Islet of Langerhans (tissue), 1 donor: ENCODE results near the gene ATG13.

ENCODE experiments used
- FAIRE-seq: peaks from one replicate; lab custom pipeline; 2011; peaks lifted over from hg19 to GRCh38; lab: Jason Lieb, UNC

The ATG13 gene

DNA sequence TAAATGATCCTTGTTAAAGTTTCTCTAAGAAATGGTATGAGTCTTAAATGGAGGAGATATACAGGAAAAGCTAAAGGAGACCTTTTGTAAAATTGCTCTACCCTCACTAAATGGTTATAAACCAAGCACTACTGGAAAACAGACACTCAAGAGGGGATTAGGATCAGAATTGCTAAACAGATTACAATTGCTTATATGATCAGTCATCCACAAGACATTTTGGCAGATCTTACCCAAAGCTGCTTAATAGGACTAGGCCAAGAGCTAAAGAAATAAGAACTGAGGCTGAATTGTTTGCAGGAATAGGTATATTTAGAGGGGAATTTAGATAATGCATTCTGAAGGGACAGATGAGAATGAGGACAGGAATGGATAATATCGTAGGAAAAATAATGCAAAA lies 9.8 kb upstream of the ATG13 start:
- FAIRE-seq = no peak

- no peak for FAIRE-seq
Measured at GRCh38 chr11:46609386-46609785, 8.0 kb upstream of the ATG13 start.

DNA sequence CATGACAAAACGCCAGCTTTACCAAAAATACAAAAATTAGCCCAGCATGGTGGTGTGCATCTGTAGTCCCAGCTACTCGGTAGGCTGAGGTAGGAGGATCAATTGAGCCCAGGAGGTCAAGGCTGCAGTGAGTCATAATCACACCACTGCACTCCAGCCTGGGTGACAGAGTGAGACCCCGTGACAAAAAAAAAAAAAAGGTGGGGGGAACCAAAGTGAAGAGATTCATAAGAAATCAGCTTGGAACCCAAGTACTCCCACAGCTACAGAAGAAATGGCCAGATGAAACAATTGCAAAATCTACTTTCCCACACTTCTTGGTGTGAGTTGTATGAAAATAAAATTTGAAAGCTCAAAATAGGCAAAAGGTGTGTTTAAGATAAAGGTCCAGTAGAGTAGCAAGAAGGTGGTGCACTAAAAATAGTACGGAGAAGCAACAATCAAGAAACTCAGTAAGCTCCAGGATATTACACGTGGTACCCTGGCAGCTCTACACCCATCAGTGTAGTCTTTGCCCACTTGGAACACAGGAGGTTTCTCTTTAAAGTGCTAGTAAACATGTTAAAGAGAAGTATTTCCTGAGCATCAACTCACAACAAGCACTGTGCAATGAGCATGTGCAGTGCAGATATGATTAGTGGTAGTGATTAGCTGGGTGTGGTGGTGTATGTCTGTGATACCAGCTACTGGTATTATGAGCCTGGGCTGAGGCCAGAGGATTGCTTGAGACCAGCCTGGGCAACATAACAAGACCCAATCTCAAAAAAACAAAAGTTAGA lies 5.6 kb upstream of the ATG13 start:
- FAIRE-seq = no peak

DNA sequence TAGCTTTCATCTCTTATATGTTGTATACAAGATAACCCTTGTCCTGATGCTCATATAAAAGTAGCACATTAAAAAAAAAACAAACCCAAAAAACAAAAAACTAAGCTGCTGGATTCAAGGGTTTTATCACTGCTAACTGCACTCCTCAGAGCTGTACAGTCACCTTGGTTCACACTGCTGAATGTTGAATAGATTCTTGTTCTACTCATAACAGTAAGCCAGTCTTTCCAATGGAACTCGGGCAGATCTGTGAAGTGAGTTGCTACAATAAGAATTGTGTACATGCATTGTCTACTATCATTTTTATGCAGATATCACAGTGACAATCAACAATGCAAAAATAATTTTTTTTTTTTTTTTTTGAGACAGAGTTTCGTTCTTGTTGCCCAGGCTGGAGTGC lies 5.0 kb upstream of the ATG13 start:
- no peak for FAIRE-seq

DNA sequence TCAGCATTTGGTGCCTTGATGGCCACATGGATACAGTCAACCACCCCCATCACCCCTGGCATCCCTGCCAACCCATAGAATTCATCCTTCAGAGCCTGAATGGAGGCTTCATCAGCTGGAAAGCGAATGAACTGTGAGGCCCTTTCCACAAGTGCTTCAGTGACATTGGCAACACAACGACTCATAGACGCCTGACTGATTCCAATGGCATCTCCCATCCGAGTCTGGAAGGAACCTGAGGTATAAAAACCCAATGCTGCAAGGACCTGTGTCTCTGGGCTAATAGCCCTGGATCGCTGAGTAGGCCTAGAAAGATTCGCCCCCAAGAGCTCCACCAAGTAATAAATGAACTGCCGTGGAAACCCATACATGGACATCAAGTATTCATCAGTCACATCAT lies 1.6 kb upstream of the ATG13 start:
- FAIRE-seq = no peak

DNA sequence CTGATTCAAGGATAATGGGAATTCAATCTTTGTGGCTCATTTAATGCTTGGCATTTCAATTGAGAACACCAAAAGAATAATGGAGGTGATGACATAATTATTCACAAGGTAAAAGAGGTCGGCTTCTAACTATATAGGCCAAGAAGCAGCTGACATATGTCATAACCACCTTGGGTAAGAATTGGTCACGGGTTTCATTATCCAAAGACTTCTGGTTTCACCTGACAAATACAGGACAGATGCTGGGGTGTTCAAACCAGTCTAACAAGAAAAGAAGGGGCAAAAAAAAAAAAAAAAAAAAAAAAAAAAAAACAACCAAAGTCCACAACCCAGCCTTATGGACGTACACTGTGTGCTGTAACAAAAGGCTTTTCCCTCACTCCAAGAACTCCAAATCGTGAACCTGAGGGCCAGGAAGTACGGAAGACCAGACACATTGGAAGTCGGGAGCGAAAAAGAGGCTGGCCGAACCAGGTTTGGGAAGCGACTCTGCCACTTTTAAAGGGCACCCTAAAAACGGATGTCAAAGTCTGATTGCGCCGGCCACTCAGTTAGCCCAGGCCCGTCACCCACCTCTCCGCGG lies 711 bp upstream of the ATG13 start:
- FAIRE-seq = peak; percentile 21

DNA sequence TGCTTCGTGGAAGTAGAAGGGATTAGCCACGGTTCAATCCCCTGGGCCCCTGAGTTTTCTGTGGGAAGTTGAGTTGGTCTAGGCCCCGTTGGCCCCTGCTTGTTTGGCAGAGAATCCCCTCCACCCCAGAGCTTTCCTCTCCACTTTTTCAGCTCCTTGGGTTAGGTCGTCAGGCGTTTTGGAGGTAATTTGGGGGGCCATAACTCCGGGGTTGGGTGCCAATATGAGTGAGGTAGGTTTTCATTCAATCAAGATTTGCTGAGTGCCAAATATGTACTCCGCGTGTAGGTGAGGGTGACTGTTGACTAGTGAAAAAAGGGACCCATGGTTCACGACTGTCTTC lies 590 bp downstream of the ATG13 start:
- FAIRE-seq = no peak

DNA sequence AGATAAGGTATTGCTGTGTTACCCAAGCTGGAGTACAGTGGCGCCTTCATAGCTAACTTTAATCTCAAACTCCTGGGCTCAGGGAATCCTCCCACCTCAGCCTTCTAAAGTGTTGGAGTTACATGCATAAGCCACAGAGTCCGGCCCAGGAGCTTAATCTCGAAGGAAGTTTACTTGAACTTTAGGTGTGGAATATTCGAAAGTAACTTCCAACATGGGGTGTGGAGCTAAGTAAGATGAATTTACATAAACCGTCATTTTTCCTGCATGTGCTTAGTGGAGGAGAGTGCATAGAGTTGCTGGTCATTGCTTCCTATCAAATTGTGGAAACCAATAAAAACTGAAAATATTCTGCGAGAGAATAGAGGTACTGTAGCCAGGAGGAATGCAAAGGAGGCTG lies 1.5 kb downstream of the ATG13 start:
- FAIRE-seq = no peak

GRCh38 chr11:46625406-46625805 lies 8.1 kb downstream of the ATG13 start:
- FAIRE-seq = no peak

DNA sequence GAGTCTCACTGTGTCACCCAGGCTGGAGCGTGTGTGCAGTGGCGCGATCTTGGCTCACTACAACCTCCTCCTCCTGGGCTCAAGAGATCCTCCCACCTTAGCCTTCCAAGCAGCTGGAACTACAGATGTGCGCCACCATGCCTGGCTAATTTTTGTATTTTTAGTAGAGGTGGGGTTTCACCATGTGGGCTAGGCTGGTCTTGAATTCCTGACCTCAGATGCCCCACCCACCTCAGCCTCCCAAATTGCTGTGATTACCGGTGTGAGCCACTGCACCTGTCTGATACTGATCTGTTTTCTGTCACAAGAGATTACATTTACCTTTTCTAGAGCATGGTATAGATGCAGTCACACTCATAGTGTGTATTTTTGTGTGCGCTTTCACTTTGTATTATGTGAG lies 11.6 kb downstream of the ATG13 start:
- FAIRE-seq = no peak

- FAIRE-seq = no peak
Measured at GRCh38 chr11:46630237-46630636, 12.9 kb downstream of the ATG13 start.

DNA sequence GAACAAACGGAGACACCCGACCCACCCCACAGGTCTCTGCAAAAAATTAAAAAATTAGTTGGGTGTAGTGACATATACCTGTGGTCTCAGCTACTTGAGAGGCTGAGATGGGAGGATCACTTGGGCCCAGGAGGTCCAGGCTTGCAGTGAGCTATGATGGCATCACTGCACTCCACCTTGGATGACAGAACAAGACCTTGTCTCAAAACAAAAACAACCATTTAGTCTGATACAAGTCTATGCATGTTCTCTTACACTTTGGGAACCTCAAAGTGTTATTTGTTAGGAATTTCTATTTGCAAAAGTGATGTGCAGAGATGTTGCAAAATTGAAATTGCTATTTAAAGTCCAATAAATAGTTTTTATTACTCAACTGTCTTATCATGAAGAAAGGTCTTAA lies 14.3 kb downstream of the ATG13 start:
- no peak for FAIRE-seq

- no peak for FAIRE-seq
Measured at GRCh38 chr11:46632502-46632901, 15.1 kb downstream of the ATG13 start.

GRCh38 chr11:46633291-46634217 lies 16.2 kb downstream of the ATG13 start:
- FAIRE-seq = no peak

GRCh38 chr11:46635557-46636139 lies 18.3 kb downstream of the ATG13 start:
- FAIRE-seq = no peak

- FAIRE-seq = no peak
Measured at GRCh38 chr11:46637546-46637945, 20.2 kb downstream of the ATG13 start.

DNA sequence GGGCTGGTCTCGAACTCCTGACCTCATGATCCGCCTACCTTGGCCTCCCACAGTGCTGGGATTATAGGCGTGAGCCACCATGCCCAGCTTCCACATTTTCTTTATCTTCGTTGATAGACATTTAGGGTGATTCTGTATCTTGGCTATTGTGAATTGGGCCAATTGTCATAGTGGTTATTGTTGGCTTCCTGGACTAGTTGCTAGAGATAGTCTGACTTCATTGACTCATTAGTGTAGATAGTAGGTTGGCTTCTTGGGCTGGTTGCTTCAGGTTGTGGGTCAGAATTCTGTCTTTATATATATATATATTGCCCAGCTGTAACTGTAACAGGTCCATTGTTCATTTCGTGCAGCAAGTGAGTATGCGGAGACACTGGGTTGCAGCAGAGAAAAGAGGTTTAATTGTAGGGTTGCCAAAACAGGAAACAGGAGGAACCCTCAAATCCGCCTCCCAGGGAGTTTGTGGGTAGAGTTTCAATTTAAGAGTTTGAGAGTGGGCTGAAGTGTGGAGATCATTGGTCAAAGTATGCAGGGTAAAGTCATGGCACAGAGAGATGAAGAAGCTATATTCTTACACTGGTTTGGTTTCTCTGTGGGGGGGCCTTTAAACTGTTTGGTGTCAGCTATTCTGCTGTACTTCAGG lies 22.0 kb downstream of the ATG13 start:
- no peak for FAIRE-seq

DNA sequence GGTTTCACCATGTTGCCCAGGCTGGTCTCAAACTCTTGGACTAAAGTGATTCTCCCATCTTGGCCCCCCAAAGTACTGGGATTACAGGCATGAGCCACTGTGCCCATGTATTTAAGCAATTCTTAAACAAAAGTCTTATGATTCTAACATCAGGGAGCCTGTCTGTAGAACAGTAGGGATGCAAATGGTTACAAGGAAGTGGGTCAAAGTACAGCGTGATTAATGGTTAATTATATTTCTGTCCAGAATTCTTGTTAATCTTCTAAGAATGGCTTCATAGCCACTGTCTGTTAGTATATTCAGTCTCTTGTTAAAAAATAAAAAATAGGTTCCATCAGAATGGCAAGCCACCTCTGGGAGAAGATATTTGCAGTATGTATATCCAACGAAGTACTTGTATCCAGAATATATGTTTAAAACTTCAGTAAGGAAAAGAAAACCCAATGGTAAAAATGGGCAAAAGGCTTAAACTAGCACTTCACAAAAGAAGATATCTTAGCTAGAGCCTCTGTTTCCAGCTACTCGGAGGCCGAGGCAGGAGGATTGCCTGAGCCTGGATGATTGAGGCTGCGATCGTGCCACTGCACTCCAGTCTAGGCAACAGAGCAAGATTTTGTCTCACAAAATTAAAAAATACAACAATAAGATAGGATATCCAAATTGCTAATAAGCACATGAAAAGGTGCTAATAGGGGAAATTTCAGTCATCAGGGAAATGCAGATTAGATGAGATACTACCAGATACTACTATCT lies 22.9 kb downstream of the ATG13 start:
- no peak for FAIRE-seq

- no peak for FAIRE-seq
Measured at GRCh38 chr11:46641639-46642038, 24.3 kb downstream of the ATG13 start.

DNA sequence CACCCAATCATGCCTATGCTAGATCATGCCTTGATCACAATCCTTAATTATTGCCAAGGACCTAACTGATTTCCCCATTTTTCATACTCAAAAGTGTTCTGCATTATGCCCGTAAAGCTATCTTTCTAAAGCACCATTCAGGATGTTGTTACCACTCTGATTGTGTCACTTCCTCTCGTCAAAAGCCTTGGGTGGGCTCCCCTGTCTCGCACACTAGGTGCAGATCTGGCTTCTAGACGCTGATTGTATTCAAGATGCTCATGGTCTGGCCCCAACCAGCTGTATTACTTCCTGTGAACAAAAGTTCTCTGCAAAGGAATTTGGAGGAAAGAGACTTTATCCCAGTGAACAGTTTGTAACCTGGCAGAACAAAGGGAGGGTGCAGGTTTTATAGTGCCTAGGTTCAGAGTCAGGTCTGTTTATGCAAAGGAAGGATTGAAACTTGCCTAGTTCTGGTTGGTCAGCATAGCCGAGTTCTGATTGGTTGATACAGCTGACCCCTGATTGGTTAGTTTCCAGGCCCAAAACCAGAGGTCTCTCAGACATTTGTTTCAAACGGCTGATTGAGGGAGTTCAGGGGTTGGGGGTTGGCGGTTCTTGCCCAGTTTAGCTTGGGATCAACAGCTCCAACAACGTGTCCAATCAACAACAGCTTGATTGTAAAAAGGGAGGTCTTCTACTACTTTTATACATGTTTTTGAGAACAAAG lies 25.4 kb downstream of the ATG13 start:
- no peak for FAIRE-seq

- FAIRE-seq = no peak
Measured at GRCh38 chr11:46643531-46643930, 26.2 kb downstream of the ATG13 start.
